Fibroblast of pulmonary artery (primary cell): ENCODE data around the gene CYB5D1.

Source experiments
- DNase-seq: peaks from one replicate; pipeline ENCODE4 v3.0.0-alpha.2; 2010; ENCODE audit warnings: low read depth
- H3K4me3 ChIP-seq: replicated peaks from 2 replicates; pipeline ENCODE4 v1.5.1; 2011; ENCODE audit warnings: low read depth, mild to moderate bottlenecking, control low read depth, low read length, moderate library complexity
- TF ChIP-seq, protein P1 (sequence below): IDR thresholded peaks from 2 replicates; pipeline ENCODE4 v1.5.1; 2011; ENCODE audit warnings: mild to moderate bottlenecking, control low read depth, low read length, inconsistent platforms; ENCODE audit errors: missing control alignments

CYB5D1 gene

DNA sequence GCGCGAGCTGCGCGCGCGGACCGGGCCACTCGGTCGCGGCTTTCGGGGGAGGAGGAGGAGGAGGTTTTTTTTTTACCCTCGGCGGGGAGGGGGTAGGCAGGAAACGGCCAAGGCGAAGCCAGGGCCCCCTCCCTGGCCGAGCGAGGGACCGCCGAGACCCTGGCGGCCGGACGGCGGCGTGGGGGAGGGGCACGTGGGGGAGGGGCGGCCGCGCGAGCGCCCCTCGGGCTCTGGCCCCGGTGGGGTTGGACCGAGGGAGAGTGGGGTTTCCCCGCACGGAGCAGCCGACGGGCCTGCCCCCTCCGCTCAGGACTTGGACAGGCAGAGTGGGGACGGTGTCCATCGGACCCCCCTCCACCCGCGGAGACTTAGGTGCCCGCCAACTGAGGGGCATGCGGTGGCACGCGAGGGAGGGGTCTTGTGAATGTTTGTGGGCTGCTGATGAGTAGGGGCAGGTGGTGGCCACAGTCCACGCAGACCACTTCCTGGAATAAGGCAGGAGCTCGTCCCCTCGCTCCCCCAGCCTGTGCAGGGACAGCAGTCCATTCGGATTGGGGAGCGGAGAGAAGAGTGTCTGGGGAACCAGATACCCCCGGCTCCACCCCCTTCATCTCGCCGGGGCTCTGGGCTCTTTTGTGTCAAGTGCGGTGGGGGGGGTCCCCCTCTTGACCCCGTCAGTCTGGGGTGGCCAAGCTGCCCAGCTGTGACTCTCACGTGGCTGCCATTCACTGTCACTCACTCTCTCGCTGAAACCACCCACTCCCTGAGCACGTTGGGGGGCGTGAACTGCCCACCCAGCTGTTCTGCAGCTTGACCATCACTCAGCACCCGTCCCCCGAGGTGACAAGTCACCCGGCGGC, 27.8 kb downstream of the CYB5D1 start:
- peak overlapping the region; percentile 78 for H3K4me3 ChIP-seq
- peak; percentile 31 for DNase-seq
- TF ChIP-seq, protein P1, sequence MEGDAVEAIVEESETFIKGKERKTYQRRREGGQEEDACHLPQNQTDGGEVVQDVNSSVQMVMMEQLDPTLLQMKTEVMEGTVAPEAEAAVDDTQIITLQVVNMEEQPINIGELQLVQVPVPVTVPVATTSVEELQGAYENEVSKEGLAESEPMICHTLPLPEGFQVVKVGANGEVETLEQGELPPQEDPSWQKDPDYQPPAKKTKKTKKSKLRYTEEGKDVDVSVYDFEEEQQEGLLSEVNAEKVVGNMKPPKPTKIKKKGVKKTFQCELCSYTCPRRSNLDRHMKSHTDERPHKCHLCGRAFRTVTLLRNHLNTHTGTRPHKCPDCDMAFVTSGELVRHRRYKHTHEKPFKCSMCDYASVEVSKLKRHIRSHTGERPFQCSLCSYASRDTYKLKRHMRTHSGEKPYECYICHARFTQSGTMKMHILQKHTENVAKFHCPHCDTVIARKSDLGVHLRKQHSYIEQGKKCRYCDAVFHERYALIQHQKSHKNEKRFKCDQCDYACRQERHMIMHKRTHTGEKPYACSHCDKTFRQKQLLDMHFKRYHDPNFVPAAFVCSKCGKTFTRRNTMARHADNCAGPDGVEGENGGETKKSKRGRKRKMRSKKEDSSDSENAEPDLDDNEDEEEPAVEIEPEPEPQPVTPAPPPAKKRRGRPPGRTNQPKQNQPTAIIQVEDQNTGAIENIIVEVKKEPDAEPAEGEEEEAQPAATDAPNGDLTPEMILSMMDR: no peak

DNA sequence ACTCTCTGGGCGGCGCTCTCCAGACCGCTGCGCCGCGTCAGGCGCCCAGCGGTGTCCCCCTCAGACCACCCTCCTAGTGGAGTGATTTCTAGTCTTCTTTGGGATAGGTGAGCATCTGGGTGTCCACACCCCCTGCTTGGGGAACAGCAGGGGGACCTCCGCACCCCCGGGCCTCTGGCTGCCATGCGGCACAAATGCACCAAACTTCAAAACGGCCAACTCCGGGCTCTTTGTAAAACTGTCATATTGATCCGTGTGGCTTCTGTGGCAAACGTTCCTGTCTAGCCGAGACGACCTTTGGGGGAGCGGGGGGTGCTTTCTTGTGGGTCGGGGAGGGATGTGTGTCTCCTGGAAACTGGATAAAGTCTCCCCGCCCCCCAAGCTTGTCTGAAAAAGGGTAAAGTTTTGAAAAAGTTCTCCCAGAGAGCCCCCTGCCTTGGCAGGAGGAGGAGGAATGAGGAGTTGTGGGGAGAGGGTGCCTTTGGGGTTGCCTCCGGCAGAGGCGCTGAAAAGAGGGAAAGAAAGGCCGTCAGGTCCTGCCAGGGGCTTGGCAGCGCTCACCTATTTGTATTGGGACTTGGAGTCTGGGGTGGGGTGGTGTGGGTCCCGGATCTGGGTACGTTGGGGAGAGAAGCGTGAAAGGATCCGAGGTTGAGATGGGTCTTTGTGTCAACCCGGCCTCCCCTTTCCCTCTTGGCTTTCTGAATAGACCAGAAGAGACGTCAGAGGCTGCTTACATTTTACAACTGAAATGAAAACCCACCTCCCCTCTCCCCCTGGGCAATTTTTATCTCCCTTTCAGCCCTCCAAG, 28.6 kb downstream of the CYB5D1 start:
- DNase-seq: peak; percentile 30
- H3K4me3 ChIP-seq: peak overlapping the region; percentile 78
- TF ChIP-seq, protein P1: peak; percentile 7

DNA sequence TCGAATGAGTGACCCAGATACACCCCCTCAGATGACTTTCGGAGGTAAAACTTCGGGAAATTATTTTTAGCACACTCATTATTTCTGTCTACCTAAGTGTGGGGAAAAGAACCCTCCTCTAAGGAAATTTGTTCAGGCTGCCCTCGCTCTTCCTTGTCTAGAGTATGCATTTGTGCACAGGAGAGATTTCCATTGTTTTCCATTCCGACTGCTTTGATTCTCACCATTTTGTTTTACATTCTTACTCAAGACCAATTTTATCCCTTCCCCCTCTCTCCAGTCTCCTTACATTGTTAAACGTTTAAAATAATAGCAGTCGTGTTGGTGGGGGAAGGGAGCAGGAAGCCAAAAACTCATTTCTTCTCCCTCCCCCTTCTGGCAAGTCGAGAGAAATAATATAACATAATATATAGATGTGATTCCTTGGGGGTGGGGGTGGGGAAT, 29.3 kb downstream of the CYB5D1 start:
- DNase-seq: no peak
- TF ChIP-seq, protein P1: peak; percentile 5

DNA sequence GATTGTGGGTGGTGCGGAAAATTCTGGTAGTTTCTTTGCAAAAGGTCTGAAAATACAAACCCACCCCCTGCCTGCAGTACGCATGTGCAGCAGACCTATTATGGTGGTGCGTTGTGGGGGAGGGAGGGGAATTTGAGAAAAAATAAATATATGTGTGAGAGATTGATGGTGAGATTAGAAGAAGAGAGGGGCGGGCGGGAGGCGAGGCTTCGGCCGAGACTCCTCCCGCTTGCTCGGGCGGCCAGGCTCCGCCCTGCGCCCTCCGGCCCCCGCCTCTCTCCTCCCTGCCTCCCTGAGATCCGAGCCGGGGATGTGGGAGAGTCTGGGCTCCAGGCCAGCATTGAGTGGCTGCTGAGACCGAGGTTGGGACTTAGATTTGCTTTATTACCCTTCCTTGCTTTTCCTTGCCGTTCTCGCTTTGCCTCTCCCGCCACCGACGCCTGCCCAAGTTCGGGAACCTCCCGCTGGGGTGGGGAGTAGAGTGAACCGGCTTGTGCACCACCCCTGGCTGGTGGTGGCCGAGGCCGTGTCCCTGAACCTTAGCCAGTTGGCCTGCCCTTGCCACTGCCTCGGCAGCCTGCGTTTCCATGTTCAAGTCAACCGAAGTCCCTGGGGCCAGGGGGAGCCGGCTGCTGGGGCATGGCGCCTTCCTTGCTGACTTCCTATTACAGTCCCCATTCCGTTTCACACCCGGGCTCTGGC, 29.8 kb downstream of the CYB5D1 start:
- peak; percentile 99 for DNase-seq
- TF ChIP-seq, protein P1: no peak
- peak overlapping the region; percentile 78 for H3K4me3 ChIP-seq

More for the DNA sequence above, 29.3 kb downstream of the CYB5D1 start:
- peak overlapping the region; percentile 78 for H3K4me3 ChIP-seq

DNA sequence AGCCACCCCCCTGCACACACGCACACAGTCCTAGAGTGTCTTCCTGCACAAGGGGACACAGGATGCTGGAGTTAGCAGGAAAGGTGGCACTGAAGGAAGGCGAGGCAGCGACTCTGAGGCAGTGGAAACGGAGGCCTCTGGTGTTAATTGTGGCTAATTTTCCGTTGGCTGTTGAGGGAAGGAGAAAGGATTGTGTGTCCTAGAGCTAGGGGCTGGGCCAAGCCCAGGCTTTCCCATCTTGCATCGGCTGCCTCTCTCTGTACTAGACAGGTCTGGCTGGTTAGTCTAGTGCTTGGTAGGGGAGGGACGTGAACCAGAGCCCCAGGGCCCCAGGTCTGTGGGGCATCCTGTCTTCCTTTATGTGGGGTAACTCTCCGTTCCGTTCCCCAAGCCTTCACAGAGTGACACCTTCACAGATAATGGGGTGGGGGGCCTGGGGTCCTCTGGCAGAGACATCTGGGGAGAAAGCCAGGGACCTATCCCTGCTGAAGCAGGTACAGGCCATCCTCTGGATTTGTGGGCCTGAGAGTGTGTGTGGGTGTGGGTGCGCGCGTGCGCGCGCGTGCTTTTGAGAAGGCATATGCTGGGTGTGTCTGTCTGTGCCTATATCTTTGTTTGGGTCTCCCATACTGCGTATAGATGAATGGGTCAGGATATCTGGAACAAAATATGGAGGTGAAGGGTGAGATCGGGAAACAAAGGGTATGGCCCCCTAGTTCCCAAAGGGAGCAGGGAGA, 30.5 kb downstream of the CYB5D1 start, which contains the start of gene CHD3:
TSS of gene CHD3 (plus strand) at position 606 of the 737 bp plus-strand sequence. CDS start 212 bp downstream, outside the sequence.
- DNase-seq: peak; percentile 21
- H3K4me3 ChIP-seq: peak within 1 kb of the TSS; percentile 56
- TF ChIP-seq, protein P1: no peak
